Inflammatory macrophage (primary cell): Measurements from ENCODE around the gene CEP89.
"Not testable (repeated sequence)": the region's sequence is repeated elsewhere in the genome, so short reads cannot be mapped to it uniquely, and the experiment has no call there.

Source experiments
- DNase-seq, 2 donors: peaks; one replicate each; pipeline ENCODE4 v3.0.0-alpha.2; 2020 to 2022

CEP89 gene

GRCh38 chr19:32868206-32868950 is 103.4 kb downstream of the CEP89 start:
- no peak for DNase-seq

- not testable (repeated sequence) for DNase-seq
These were observed 104.3 kb downstream of the CEP89 start for GRCh38 chr19:32867436-32867835.

- no peak for DNase-seq
These were observed 105.0 kb downstream of the CEP89 start for GRCh38 chr19:32866564-32867265.

- no peak for DNase-seq
These were observed 105.7 kb downstream of the CEP89 start for GRCh38 chr19:32866061-32866460.

GRCh38 chr19:32865326-32865725 is 106.4 kb downstream of the CEP89 start:
- no peak for DNase-seq

GRCh38 chr19:32864318-32865007 is 107.3 kb downstream of the CEP89 start:
- DNase-seq, result no peak

GRCh38 chr19:32863841-32864240 is 107.9 kb downstream of the CEP89 start:
- no peak for DNase-seq

- no peak for DNase-seq
These were observed 108.5 kb downstream of the CEP89 start for GRCh38 chr19:32863301-32863700.

GRCh38 chr19:32862741-32863140 is 109.0 kb downstream of the CEP89 start:
- DNase-seq, result no peak

GRCh38 chr19:32862173-32862572 is 109.6 kb downstream of the CEP89 start:
- DNase-seq, result no peak

GRCh38 chr19:32861596-32861995 is 110.2 kb downstream of the CEP89 start:
- DNase-seq, result no peak

GRCh38 chr19:32859591-32859990 is 112.2 kb downstream of the CEP89 start:
- DNase-seq, result no peak

- no peak for DNase-seq
These were observed 113.2 kb downstream of the CEP89 start for GRCh38 chr19:32858559-32858958.

- no peak for DNase-seq
These were observed 113.6 kb downstream of the CEP89 start for GRCh38 chr19:32858155-32858554.

- no peak for DNase-seq
These were observed 114.2 kb downstream of the CEP89 start for GRCh38 chr19:32857584-32857983.

- not testable (repeated sequence) for DNase-seq
These were observed 114.9 kb downstream of the CEP89 start for GRCh38 chr19:32856818-32857217.

GRCh38 chr19:32852216-32852615 is 119.5 kb downstream of the CEP89 start:
- no peak for DNase-seq

GRCh38 chr19:32848035-32848434 is 123.7 kb downstream of the CEP89 start:
- DNase-seq, result not testable (repeated sequence)

GRCh38 chr19:32843716-32844245 is 128.0 kb downstream of the CEP89 start:
- DNase-seq, result no peak

GRCh38 chr19:32842061-32842460 is 129.7 kb downstream of the CEP89 start:
- no peak for DNase-seq

- peak in 1 of 2 donors; percentile 2 for DNase-seq
These were observed 134.2 kb downstream of the CEP89 start for GRCh38 chr19:32837531-32837930.

- DNase-seq, result not testable (repeated sequence)
These were observed 138.4 kb downstream of the CEP89 start for GRCh38 chr19:32833388-32833787.

GRCh38 chr19:32832825-32833224 is 138.9 kb downstream of the CEP89 start:
- not testable (repeated sequence) for DNase-seq
